GM21526 (cell line): ENCODE measurements around the gene HEBP2.
A peak's percentile ranks its signal among the peaks of the same experiment; 100 is the strongest.

Experiments
- ATAC-seq: cut with Tn5 transposase; IDR thresholded peaks from one replicate; pipeline ENCODE4 v1.9.1; 2021; ENCODE audit warnings: moderate library complexity; ENCODE audit not compliant: unreplicated experiment, low FRiP score

The HEBP2 gene

DNA sequence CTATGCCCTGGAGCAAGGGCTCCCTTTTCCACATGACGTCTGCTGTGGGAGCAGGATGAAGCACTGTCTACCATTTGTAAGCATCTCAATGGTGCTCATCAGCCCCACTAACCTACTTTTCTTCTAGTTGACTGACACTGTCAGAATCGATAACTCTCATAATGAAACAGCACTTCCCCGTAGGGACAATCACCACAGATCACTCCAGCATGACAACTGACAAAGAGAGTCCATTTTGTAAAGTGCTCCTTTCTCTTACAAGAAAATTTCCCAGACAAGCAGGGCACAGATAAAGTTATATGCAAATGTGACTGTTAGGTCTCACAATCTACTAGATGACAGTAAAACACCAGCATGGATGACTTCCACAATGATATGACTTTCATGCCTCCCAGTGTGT is 46.4 kb downstream of the HEBP2 start:
- no peak for ATAC-seq

DNA sequence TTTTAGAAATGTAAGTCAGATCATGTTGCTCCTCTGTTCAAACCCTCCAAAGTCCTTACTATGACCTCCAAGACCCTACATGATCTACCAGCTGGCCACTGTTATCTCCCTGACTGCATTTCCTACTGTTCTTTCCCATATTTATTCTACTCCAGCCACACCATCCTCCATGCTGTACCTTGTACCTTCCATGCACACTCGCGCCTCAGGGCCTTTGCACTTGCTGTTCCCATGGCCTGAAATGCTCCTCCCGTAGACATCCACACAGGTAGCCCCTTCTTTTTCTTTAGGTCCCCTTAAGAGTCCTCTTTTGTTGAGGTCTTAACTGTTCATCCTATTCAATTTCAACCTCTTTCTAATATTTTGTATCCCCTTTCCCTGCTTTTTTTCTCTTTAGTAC is 47.0 kb downstream of the HEBP2 start:
- ATAC-seq = no peak

DNA sequence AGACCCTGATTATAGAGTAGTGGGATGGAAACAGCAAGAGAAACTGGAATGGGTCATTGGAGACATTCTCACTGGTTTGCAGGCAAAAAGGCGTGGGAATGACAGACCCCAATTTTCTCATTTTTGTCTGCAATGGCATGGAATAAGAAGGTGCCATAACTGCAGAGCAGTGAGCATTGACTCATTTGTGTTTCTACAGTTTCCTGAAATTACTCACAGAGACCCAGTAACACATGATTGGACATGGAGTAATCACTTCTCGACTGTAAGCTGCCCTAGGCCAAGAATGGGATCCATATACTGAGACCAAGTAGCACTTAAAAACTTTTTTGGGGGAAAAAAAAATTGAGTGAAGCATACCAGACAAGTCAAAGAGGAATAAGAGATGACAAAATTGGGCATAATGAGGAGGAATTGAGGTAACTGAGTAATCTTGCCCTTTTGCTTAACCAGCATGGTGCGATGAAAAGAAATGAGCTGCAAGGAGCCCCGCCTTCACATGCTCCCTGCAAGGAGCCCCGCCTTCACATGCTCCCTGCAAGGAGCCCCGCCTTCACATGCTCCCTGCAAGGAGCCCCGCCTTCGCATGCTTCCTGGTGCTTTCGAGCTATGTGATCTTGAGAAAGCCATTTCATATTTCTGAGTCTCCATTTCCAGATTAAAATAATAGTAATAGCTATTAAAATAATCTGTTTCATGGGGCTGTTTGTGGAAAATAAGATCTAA is 51.1 kb downstream of the HEBP2 start:
- no peak for ATAC-seq

DNA sequence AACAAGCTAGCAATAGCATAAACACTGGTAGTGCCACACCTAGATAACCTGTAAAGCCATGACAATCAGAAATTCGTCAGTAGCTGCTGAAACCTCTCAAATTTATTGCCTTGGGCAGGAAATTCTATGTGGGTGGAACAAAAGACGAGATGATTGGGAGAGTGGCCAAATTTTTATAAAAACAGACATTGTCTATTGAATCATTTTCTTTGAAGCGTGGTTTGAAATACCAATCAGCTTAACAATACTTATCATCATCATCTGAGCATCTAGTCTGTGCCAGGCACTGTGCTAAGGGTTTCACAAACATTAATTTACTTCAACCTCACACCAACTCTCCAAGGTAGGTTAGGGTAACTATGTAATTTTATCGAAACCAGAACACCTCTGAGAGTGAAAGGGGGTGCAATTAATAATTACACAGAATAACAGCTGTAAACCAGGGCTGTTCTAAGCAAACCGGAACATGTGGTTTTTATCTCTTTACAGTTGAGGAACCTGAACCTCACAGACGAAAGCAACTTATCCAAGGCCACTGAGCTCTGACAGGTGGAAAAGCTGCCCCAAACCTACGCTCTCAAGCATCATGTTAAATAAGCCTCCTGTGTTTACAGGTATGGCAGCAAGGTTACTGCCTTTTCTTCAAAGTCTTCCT is 51.9 kb downstream of the HEBP2 start:
- peak; percentile 85 for ATAC-seq

DNA sequence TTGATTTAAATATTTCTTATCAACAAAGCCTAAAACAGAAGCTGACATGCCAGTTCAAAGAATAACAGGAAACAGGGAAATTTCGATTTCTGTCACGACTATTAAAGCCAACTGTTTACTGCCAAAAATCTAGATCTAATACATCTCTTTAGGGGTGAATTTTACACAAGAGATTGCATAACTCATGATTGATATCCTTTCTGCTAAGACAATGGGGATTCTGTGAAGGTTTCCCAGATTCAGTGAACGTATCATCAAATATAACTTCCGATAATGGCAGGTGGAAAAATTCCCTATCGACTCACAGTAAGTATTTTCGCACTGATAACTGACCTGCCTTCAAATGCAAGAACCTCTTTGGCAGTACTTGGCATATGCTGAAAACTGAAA is 52.4 kb downstream of the HEBP2 start:
- ATAC-seq = no peak

DNA sequence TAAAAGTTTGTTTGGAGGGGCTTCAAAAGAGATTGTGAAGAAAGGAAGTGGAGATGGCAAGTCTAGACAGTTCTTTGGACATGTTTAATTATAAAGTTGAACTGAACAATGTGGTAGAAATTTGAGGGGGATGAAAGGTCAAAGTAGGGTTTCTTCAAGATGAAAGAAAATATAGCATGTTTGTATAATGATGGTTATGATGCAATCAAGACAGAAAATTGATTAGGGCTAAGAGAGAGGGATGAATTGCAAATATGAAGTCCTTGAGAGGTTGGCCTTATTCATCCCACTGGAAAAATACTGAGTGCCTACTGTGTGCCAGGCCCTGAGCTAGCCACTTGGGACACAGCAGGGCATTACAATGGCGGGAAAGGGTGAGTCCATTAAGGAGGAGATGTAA is 57.6 kb downstream of the HEBP2 start:
- ATAC-seq = no peak

DNA sequence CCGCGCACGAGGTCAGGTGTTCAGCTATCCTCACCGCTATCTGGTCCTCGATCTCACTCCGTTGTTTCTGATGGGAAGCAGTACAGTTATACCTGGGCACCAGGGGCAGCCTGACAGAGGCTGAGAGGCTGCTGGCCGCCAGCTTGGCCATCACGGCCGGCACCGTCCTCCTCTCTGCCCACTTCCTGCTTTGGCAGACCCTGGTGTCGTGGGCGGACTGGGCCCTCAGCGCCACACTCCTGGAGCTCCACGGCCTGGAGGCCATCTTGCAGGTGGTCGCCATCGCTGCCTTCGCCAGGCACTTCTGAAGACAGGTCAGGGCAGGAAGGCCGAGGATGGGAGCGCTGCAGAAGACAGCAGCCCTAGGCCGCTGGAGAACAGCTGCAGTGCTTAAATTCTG is 60.1 kb downstream of the HEBP2 start:
- ATAC-seq = no peak

DNA sequence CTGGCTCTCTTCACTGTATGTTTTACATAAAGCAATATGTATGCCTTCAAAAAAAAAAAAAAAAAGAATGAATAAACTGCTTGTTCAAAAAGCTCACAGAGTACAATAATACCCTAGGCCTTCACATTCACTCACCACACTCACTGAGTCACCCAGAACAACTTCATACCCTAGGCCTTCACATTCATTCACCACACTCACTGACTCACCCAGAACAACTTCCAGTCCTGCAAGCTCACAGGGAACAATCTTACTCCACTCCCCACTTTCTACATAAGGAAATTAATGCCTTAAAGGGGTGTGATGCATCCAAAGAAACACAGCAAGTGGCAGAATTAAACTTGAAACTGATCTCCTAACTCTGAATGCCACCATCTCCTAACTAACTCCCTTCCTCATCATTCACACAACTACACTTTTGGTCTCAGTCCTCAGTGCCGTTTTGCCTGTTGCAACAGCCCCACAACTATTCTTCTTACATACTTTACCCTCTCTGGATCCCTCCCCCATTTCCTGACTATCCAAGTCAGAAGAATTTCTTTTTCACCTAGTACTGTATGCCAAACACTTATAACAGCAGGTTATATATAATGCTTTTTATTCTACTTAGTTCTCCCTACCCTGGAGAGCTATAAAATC is 61.1 kb downstream of the HEBP2 start:
- ATAC-seq = no peak

DNA sequence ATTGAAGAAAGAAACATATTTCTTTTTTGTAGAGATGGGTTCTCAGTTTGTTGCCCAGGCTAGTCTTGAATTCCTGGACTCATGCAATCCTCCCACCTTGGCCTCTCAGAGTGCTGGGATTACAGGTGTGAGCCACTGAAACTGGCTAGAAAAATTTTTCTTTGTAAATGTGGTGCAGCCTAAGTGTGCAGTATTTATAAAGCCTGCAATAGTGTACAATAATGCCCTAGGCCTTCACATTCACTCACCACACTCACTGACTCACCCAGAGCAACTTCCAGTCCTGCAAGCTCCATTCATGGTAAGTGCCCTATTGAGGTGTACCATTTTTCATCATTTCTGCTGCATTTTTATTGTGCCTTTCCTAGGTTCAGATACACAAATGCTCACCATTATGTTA is 63.9 kb downstream of the HEBP2 start:
- no peak for ATAC-seq

DNA sequence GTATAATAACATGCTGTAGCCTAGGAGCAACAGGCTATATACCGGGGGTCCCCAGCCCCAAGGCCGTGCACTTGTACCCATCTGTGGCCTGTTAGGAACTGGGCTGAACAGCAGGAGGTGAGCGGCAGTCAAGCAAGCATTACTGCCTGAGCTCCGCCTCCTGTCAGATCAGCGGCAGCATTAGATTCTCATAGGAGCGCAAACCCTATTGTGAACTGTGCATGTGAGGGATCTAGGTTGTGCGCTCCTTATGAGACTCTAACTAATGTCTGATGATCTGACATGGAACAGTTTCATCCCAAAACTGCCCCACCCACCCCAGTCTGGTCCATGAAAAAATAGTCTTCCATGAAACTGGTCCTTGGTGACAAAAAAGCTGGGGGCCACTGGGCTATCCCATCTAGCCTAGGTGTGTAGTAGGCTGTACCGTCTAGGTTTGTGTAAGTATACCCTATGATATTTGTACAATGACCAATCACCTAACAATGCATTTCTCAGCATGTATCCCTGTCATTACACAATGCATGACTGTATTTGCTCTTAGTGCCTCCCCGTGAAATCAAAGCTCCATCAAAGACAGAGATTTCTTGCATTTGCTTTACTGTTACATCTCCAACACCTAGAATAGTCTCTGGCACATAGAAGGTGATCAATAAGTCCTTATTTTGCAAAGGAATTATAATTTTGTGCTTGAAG is 64.4 kb downstream of the HEBP2 start:
- no peak for ATAC-seq
